SU-DHL-6 (cell line): ENCODE results near the gene PLCD1.

ENCODE experiments used
- H2AFZ ChIP-seq: fragments of 200-600 bp; sonication (generic); 2 replicates; pipeline ENCODE4 v1.6.1; 2014; ENCODE audit warnings: low read depth, mild to moderate bottlenecking, moderate library complexity, mixed read lengths, antibody characterized with exemption, low read length; ENCODE audit not compliant: severe bottlenecking
- H3F3A ChIP-seq: fragments of 200-600 bp; shearing (Covaris generic); 2 replicates; pipeline ENCODE4 v1.6.0; 2016; ENCODE audit warnings: antibody characterized with exemption, mild to moderate bottlenecking; ENCODE audit not compliant: insufficient read depth
- H3K27ac ChIP-seq: fragments of 200-600 bp; sonication (generic); 2 replicates; pipeline ENCODE4 v1.5.1; 2016; ENCODE audit warnings: low read depth, mild to moderate bottlenecking, low read length, moderate library complexity, mixed read lengths
- H3K27me3 ChIP-seq: fragments of 200-600 bp; sonication (generic), shearing (Covaris generic); 2 replicates; pipeline ENCODE4 v1.6.0; 2014; ENCODE audit warnings: mild to moderate bottlenecking, low read length
- H3K36me3 ChIP-seq: fragments of 200-600 bp; sonication (generic); 2 replicates; pipeline ENCODE4 v1.6.1; 2014; ENCODE audit warnings: mild to moderate bottlenecking, low read length, mixed read lengths
- H3K4me2 ChIP-seq: fragments of 300-600, 200-600 bp; shearing (Covaris generic), sonication (generic); 2 replicates; pipeline ENCODE4 v1.6.0; 2014; ENCODE audit warnings: low read length, low read depth, mild to moderate bottlenecking; ENCODE audit not compliant: poor library complexity, severe bottlenecking
- H3K4me3 ChIP-seq: fragments of 200-600 bp; sonication (generic); 2 replicates; pipeline ENCODE4 v1.5.1; 2014; ENCODE audit warnings: antibody characterized with exemption, low read length, mild to moderate bottlenecking, mixed read lengths; ENCODE audit not compliant: insufficient read depth, poor library complexity, severe bottlenecking
- H3K79me2 ChIP-seq: fragments of 200-600 bp; sonication (generic); 2 replicates; pipeline ENCODE4 v1.6.1; 2014; ENCODE audit warnings: mild to moderate bottlenecking, low read length, moderate library complexity; ENCODE audit not compliant: insufficient read depth
- H3K9ac ChIP-seq: fragments of 200-600 bp; sonication (generic); 2 replicates; pipeline ENCODE4 v1.7.0; 2014; ENCODE audit warnings: mild to moderate bottlenecking, low read length
- H3K9me2 ChIP-seq: fragments of 200-600 bp; sonication (generic); replicated peaks from 2 replicates; pipeline ENCODE4 v1.6.1; 2014; ENCODE audit warnings: low read length; ENCODE audit not compliant: insufficient read depth
- H3K9me3 ChIP-seq: fragments of 200-600 bp; sonication (generic); 2 replicates; pipeline ENCODE4 v1.6.1; 2014; ENCODE audit warnings: low read length, mixed read lengths; ENCODE audit not compliant: insufficient read depth
- H4K20me1 ChIP-seq: fragments of 200-600 bp; sonication (generic); 2 replicates; pipeline ENCODE4 v1.6.1; 2014; ENCODE audit warnings: low read depth, mild to moderate bottlenecking, antibody characterized with exemption, low read length, moderate library complexity, mixed read lengths
- CTCF ChIP-seq: fragments of 200-600 bp; sonication (generic); IDR thresholded peaks from one replicate; pipeline ENCODE4 v1.5.1; 2017; ENCODE audit warnings: antibody characterized with exemption, mild to moderate bottlenecking, low read length, moderate library complexity; ENCODE audit not compliant: insufficient read depth, poor library complexity, severe bottlenecking
- EZH2phosphoT487 ChIP-seq: fragments of 200-600 bp; sonication (generic), shearing (Covaris generic); conservative IDR thresholded peaks from 2 replicates; pipeline ENCODE4 v1.6.1; 2018; ENCODE audit warnings: mild to moderate bottlenecking, antibody characterized with exemption, low read length, moderate library complexity, mixed read lengths

Gene PLCD1

GRCh38 chr3:38015485-38015884 lies 14.0 kb downstream of the PLCD1 start:
- Histone ChIP-seq H3K4me3 (no peak overlapping the region), H3K9ac (no peak overlapping the region), H4K20me1 (no peaks in the 10 kb centered on the region), H3K36me3 (no peaks in the 10 kb centered on the region), H3K27me3 (no peaks in the 10 kb centered on the region), H3K4me2 (no peak overlapping the region), H3K79me2 (no peaks in the 10 kb centered on the region), H3K9me3 (no peaks in the 10 kb centered on the region), H3K27ac (no peak overlapping the region), H3F3A (no peaks in the 10 kb centered on the region), H3K9me2 (no peaks in the 10 kb centered on the region), H2AFZ (no peak overlapping the region)
- TF ChIP-seq CTCF (no peak), EZH2phosphoT487 (no peak)

GRCh38 chr3:38011111-38011510 lies 18.3 kb downstream of the PLCD1 start:
- H4K20me1 ChIP-seq: no peaks in the 10 kb centered on the region
- no peaks in the 10 kb centered on the region for H3K36me3 ChIP-seq
- H3K27me3 ChIP-seq: no peaks in the 10 kb centered on the region
- no peak overlapping the region for H3K27ac ChIP-seq
- no peak overlapping the region for H3K9ac ChIP-seq
- no peaks in the 10 kb centered on the region for H3K9me3 ChIP-seq
- H3K4me3 ChIP-seq: no peak overlapping the region
- H3K4me2 ChIP-seq: no peak overlapping the region
- no peak overlapping the region for H2AFZ ChIP-seq
- TF ChIP-seq EZH2phosphoT487 (no peak), CTCF (no peak)
- no peaks in the 10 kb centered on the region for H3F3A ChIP-seq
- no peaks in the 10 kb centered on the region for H3K9me2 ChIP-seq
- no peaks in the 10 kb centered on the region for H3K79me2 ChIP-seq

- H3K27ac ChIP-seq: no peak overlapping the region
- no peaks in the 10 kb centered on the region for H3F3A ChIP-seq
- H4K20me1 ChIP-seq: no peaks in the 10 kb centered on the region
- H3K36me3 ChIP-seq: no peaks in the 10 kb centered on the region
- no peak overlapping the region for H3K4me3 ChIP-seq
- H3K27me3 ChIP-seq: no peaks in the 10 kb centered on the region
- no peaks in the 10 kb centered on the region for H3K9me3 ChIP-seq
- H2AFZ ChIP-seq: no peak overlapping the region
- H3K4me2 ChIP-seq: no peak overlapping the region
- no peaks in the 10 kb centered on the region for H3K79me2 ChIP-seq
- TF ChIP-seq CTCF (no peak), EZH2phosphoT487 (no peak)
- H3K9me2 ChIP-seq: no peaks in the 10 kb centered on the region
- no peak overlapping the region for H3K9ac ChIP-seq
Measured at GRCh38 chr3:38009807-38010591, 19.4 kb downstream of the PLCD1 start.
